Skin of body (tissue), 2 donors: Measurements from ENCODE around the gene ZMYND19. TPM values are rescaled to one million over a fixed set of nuclear protein-coding genes. Genes with fewer than 3 reads are reported as not detected.
"Not testable (repeated sequence)": the region's sequence is repeated elsewhere in the genome, so short reads cannot be mapped to it uniquely, and the experiment has no call there.

Experiments used
- DNase-seq: peaks from one replicate; lab custom pipeline; 2025; lab: John Stamatoyannopoulos, UW
- total RNA-seq: library from RNA; depleted of rRNA; stranded (reverse); fragments of >200 nt; gene quantifications from one replicate; pipeline ENCODE4 v1.2.3, GENCODE V29; 2014

Gene ZMYND19
- total RNA-seq, 1 donor from 2014 or later, result 10.7 TPM

DNA sequence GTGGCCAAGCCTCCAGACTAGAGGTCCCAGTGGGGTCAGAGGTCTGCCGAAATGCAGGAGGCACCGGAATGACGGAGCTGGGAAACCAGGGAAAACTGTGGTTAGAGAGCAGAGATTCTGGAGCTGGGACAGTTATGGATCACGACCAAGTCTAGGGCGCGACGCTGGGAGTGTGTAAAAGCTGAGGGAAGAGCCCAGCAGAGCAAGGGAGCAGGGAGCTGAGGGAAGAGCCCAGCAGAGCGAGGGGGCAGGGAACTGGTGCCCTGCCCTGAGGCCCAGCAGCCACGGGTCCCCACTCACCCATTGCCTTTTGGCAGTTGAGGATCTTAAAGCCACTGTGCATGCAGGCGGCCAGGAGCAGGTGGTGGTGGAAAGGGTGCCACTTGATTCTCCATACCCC, 26.2 kb downstream of the ZMYND19 start:
- DNase-seq, result no peak

- DNase-seq, result no peak
Measured at GRCh38 chr9:137558127-137558526, 32.2 kb downstream of the ZMYND19 start.

- no peak for DNase-seq
Measured at GRCh38 chr9:137556069-137556838, 34.1 kb downstream of the ZMYND19 start.

DNA sequence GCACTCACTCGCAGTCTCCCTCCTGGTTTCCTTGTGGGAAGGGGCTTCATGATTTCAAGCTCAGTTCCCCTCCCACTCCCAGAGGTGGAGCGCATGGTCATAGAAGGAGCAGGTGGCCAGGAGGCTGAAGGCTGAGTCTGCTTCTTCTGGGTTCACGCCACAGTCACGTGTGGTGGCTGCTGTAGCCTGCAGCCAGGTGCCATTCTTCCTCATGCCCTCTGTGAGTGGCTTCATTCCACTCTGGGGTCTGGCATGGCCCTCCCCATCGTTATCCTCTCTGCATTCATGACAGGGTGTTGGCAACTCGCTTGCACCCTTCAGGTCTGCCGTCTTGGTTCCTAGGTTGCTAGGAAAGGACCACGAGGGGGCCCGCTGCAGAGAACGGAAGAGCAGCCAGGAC, 35.1 kb downstream of the ZMYND19 start:
- no peak for DNase-seq

GRCh38 chr9:137554349-137554748, 36.0 kb downstream of the ZMYND19 start:
- DNase-seq, result no peak

- not testable (repeated sequence) for DNase-seq
Measured at GRCh38 chr9:137553654-137554053, 36.7 kb downstream of the ZMYND19 start.

- DNase-seq, result no peak
Measured at GRCh38 chr9:137552022-137552768, 38.1 kb downstream of the ZMYND19 start.

- DNase-seq, result peak; percentile 62
Measured at GRCh38 chr9:137551264-137552021, 38.9 kb downstream of the ZMYND19 start, which contains the start of gene MRPL41. MRPL41 (plus strand) TSS chr9:137551879; CDS start chr9:137552082, 203 bp downstream.

- DNase-seq, result not testable (repeated sequence)
Measured at GRCh38 chr9:137550958-137551263, 39.4 kb downstream of the ZMYND19 start.

DNA sequence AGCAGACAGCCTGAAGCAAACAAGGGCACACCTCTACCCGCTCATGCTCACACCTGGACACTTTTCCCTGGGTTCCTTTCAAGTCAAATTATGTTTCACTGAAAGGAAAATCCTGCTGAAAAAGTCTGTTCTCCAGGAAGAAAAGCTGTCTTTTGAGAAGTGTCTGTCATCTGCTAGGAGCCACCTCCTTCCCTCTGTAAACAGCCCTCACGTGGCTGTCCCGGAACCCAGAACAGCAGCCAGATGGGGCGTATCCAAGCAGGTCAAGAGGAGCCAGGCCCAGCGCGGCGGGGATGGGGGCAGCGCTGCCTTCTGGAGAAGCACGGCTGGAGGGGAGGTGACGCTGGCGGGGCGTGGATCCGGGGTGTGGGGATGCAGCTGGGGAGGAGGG, 40.1 kb downstream of the ZMYND19 start, which contains the start of gene PNPLA7:
PNPLA7 (minus strand) TSS at position 172 of the 391 bp plus-strand sequence. CDS start 205 bp downstream, outside the sequence.
- DNase-seq, result peak; percentile 56

- no peak for DNase-seq
Measured at GRCh38 chr9:137547687-137548543, 42.4 kb downstream of the ZMYND19 start.

- no peak for DNase-seq
Measured at GRCh38 chr9:137545123-137545522, 45.2 kb downstream of the ZMYND19 start.

GRCh38 chr9:137544176-137544760, 46.0 kb downstream of the ZMYND19 start:
- DNase-seq, result no peak

DNA sequence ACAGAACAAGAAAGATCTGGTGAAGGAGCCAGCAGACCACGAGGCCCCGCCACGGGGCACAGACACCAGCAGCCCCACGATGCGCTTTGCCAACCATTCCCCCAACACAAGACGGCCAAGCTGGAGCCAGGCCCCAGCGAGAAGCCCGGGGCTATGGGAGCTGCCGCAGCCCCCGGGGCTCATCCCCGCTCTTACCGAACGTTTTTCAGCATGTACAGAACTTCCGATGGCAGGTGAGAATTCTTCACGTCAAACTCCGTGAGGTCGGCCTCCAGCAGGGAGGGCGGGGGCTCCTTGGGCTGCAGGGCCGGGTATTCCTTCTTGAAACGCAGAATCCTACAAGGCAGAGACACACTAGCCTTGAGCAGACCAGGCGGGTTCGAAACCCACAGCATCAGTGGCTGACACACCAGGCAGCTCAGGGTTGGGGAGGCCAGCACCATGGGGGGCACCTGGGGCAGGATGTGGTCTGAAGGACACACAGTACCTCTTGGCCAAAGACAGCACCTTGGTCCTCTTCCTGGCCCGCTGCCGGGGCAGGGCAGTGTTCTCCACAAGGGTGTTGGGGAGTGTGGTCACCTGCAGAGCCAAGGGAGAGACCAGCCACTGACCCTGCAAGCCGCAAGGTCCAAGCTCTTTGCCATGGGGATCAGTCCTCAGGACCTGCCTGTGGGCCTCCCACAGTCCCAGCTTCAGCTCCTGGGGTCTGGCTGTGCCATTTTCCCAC, 46.9 kb downstream of the ZMYND19 start:
- DNase-seq, result no peak

DNA sequence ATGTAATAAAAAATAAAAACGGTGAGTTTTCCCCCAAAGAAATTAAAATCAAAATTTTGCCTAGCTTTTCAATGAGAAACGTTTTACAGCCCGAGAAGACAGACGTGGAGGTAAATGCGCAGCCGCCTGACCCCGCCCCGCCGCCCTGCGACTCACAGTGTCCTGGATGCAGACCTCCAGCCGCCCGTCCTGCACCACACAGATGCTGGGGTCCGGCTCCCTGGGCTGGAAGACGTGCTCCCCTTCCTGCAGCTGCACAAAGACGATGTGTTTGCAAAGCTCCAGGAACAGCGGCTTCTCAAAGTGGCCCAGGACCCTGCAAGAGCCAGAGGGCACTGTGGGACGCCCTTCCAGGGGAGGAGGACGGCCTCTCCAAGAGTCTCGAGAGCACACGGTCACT, 47.8 kb downstream of the ZMYND19 start:
- DNase-seq, result no peak

GRCh38 chr9:137540536-137540935, 49.8 kb downstream of the ZMYND19 start:
- DNase-seq, result no peak

- no peak for DNase-seq
Measured at GRCh38 chr9:137538058-137538457, 52.3 kb downstream of the ZMYND19 start.

DNA sequence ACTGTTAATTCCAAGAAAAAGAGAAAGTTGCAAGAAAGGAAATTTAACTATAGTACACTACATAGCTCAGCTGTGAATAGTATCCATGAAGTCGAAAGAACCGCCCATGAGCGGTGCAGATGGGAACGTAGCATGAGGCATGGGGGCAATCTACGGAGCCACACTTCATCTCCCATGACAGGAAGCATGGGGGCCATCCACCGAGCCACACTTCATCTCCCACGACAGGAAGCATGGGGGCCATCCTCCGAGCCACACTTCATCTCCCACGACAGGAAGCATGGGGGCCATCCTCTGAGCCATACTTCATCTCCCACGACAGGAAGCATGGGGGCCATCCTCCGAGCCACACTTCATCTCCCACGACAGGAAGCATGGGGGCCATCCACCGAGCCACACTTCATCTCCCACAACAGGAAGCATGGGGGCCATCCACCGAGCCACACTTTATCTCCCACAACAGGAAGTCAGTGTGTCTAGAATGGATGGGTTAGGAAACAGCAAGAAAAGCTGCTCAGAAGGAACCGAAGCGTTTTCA, 53.6 kb downstream of the ZMYND19 start:
- not testable (repeated sequence) for DNase-seq

- no peak for DNase-seq
Measured at GRCh38 chr9:137535120-137535428, 55.2 kb downstream of the ZMYND19 start.
